Transverse colon (tissue), 4 donors: ENCODE results near the gene GSG1L.

ENCODE experiments used
- CTCF ChIP-seq, 5 experiments: fragments of 200-600 bp in 3 of 5; fragments of 450-650 bp in 2 of 5; sonication (generic) in 3 of 5; IDR thresholded peaks; 1 replicate in 2 of 5; 2 replicates in 3 of 5; pipeline ENCODE4 v1.5.1; 2016 to 2017; ENCODE audit warnings: antibody characterized with exemption in 5 of 5, inconsistent platforms in 3 of 5, mild to moderate bottlenecking in 2 of 5, moderate library complexity in 1 of 5
- POLR2A ChIP-seq: fragments of 450-650 bp; IDR thresholded peaks from one replicate; pipeline ENCODE4 v1.6.1; 2016; ENCODE audit warnings: antibody characterized with exemption, mild to moderate bottlenecking, moderate library complexity
- POLR2AphosphoS5 ChIP-seq, 3 donors: sonication (generic); formaldehyde crosslinking; IDR thresholded peaks; one replicate each; pipeline ENCODE4 v1.6.1; 2016; ENCODE audit warnings: antibody characterized with exemption in 3 of 3

GRCh38 chr16:27853651-27854050, 209.9 kb downstream of the GSG1L start:
- no peak for TF ChIP-seq CTCF (IDR thresholded peaks at IDR 0.05)
- TF ChIP-seq POLR2A: no peak
- TF ChIP-seq POLR2AphosphoS5 (IDR thresholded peaks at IDR 0.05): no peak
